ENCODE results near the gene FBXW9.

The FBXW9 gene

GRCh38 chr19:12696366-12697335, at the start of gene FBXW9 (continued):
- TF ChIP-seq PBX3 (CRISPR knock-in tag; IDR thresholded peaks at IDR 0.05) (0 out of 2 replicates have a peak, but pooled peaks have one; percentile 16), ZNF157 (tag by site-specific recombination; IDR thresholded peaks at IDR 0.05) (no peak), ZNF449 (tag by site-specific recombination; IDR thresholded peaks at IDR 0.05) (0 out of 2 replicates have a peak, but pooled peaks have one; percentile 22), ZBTB17 (tag by site-specific recombination; IDR thresholded peaks at IDR 0.05) (peak; percentile 95), ZNF133 (tag by site-specific recombination; IDR thresholded peaks at IDR 0.05) (no peak), SP3 (tag by site-specific recombination; IDR thresholded peaks at IDR 0.05) (peak; percentile 55; the same call in 1 of the 2 replicates), ZNF341 (tag by site-specific recombination; IDR thresholded peaks at IDR 0.05; ENCODE audit: low read depth) (peak; percentile 28; the same call in 1 of the 2 replicates), ZFP69B (tag by site-specific recombination; IDR thresholded peaks at IDR 0.05) (peak; percentile 42), ZEB2 (tag by site-specific recombination; IDR thresholded peaks at IDR 0.05) (peak; percentile 77), TCF7L2 (IDR thresholded peaks at IDR 0.05; ENCODE audit: borderline replicate concordance, low read depth, low read length) (no peak), REPIN1 (tag by site-specific recombination; IDR thresholded peaks at IDR 0.05; ENCODE audit: low read depth) (no peak), ZNF23 (tag by site-specific recombination; IDR thresholded peaks at IDR 0.05; ENCODE audit: borderline replicate concordance) (no peak), KLF7 (tag by site-specific recombination; IDR thresholded peaks at IDR 0.05; ENCODE audit: borderline replicate concordance) (peak; percentile 69; the same call in 1 of the 2 replicates), KLF16 (tag by site-specific recombination; IDR thresholded peaks at IDR 0.05) (peak; percentile 88; the same call in 1 of the 2 replicates), ZNF600 (tag by site-specific recombination; IDR thresholded peaks at IDR 0.05) (peak; percentile 91), ZXDB (tag by site-specific recombination; IDR thresholded peaks at IDR 0.05) (peak; percentile 79), ZNF555 (tag by site-specific recombination; conservative IDR thresholded peaks at IDR 0.05) (no peak), ZNF776 (tag by site-specific recombination; IDR thresholded peaks at IDR 0.05; ENCODE audit: borderline replicate concordance) (no peak), ZSCAN16 (tag by site-specific recombination; IDR thresholded peaks at IDR 0.05) (no peak), ZFP41 (tag by site-specific recombination; IDR thresholded peaks at IDR 0.05; ENCODE audit: borderline replicate concordance) (no peak), ZNF544 (tag by site-specific recombination; IDR thresholded peaks at IDR 0.05) (no peak), ZNF362 (tag by site-specific recombination; IDR thresholded peaks at IDR 0.05) (peak; percentile 91), SCRT2 (tag by site-specific recombination; IDR thresholded peaks at IDR 0.05) (no peak), ZNF521 (tag by site-specific recombination; IDR thresholded peaks at IDR 0.05) (no peak), ZNF629 (tag by site-specific recombination; IDR thresholded peaks at IDR 0.05) (peak; percentile 96), ZNF658 (tag by site-specific recombination; IDR thresholded peaks at IDR 0.05) (no peak), ZNF558 (tag by site-specific recombination; IDR thresholded peaks at IDR 0.05) (no peak), ZNF391 (tag by site-specific recombination; IDR thresholded peaks at IDR 0.05; ENCODE audit: borderline replicate concordance, low read depth) (peak; percentile 26; the same call in 1 of the 2 replicates)
- TF ChIP-seq, protein P1, sequence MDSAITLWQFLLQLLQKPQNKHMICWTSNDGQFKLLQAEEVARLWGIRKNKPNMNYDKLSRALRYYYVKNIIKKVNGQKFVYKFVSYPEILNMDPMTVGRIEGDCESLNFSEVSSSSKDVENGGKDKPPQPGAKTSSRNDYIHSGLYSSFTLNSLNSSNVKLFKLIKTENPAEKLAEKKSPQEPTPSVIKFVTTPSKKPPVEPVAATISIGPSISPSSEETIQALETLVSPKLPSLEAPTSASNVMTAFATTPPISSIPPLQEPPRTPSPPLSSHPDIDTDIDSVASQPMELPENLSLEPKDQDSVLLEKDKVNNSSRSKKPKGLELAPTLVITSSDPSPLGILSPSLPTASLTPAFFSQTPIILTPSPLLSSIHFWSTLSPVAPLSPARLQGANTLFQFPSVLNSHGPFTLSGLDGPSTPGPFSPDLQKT (IDR thresholded peaks at IDR 0.05; ENCODE audit: borderline replicate concordance, low read depth, low read length): peak; percentile 57; the same call in 1 of the 2 replicates
- TF ChIP-seq, protein P2, sequence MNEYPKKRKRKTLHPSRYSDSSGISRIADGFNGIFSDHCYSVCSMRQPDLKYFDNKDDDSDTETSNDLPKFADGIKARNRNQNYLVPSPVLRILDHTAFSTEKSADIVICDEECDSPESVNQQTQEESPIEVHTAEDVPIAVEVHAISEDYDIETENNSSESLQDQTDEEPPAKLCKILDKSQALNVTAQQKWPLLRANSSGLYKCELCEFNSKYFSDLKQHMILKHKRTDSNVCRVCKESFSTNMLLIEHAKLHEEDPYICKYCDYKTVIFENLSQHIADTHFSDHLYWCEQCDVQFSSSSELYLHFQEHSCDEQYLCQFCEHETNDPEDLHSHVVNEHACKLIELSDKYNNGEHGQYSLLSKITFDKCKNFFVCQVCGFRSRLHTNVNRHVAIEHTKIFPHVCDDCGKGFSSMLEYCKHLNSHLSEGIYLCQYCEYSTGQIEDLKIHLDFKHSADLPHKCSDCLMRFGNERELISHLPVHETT (tag by site-specific recombination; IDR thresholded peaks at IDR 0.05): peak; percentile 47; the same call in 1 of the 2 replicates
- TF ChIP-seq, protein P3, sequence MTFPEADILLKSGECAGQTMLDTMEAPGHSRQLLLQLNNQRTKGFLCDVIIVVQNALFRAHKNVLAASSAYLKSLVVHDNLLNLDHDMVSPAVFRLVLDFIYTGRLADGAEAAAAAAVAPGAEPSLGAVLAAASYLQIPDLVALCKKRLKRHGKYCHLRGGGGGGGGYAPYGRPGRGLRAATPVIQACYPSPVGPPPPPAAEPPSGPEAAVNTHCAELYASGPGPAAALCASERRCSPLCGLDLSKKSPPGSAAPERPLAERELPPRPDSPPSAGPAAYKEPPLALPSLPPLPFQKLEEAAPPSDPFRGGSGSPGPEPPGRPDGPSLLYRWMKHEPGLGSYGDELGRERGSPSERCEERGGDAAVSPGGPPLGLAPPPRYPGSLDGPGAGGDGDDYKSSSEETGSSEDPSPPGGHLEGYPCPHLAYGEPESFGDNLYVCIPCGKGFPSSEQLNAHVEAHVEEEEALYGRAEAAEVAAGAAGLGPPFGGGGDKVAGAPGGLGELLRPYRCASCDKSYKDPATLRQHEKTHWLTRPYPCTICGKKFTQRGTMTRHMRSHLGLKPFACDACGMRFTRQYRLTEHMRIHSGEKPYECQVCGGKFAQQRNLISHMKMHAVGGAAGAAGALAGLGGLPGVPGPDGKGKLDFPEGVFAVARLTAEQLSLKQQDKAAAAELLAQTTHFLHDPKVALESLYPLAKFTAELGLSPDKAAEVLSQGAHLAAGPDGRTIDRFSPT (tag by site-specific recombination; IDR thresholded peaks at IDR 0.05): no peak
